Type B pancreatic cell (in vitro differentiated cells): ENCODE results near the gene RAB1B. TPM values are rescaled to one million over a fixed set of nuclear protein-coding genes. Genes with fewer than 3 reads are reported as not detected.

Experiments
- DNase-seq: peaks from one replicate; pipeline ENCODE4 v3.0.0; 2021; ENCODE audit warnings: mixed read lengths; ENCODE audit not compliant: unreplicated experiment; ENCODE audit errors: extremely low spot score
- H3K27ac Mint-ChIP-seq: 2 replicates; pipeline ENCODE4 v1.8.0; 2021; ENCODE audit warnings: mild to moderate bottlenecking, mixed read lengths
- H3K27me3 Mint-ChIP-seq: 2 replicates; pipeline ENCODE4 v1.8.0; 2021; ENCODE audit warnings: mixed read lengths
- H3K36me3 Mint-ChIP-seq: 2 replicates; pipeline ENCODE4 v1.8.0; 2021; ENCODE audit warnings: mixed read lengths
- H3K4me1 Mint-ChIP-seq: one replicate; pipeline ENCODE4 v1.8.0; 2021; ENCODE audit warnings: mixed read lengths; ENCODE audit not compliant: unreplicated experiment
- H3K4me3 Mint-ChIP-seq: 2 replicates; pipeline ENCODE4 v1.8.0; 2021; ENCODE audit warnings: mild to moderate bottlenecking, mixed read lengths
- H3K9me3 Mint-ChIP-seq: 2 replicates; pipeline ENCODE4 v1.8.0; 2021; ENCODE audit warnings: mixed read lengths
- total RNA-seq: library from RNA; stranded (reverse); gene quantifications from 2 replicates; pipeline ENCODE4 v1.2.1, GENCODE V29; 2021; ENCODE audit warnings: low replicate concordance
- TF ChIP-seq, protein P1 (sequence below): fragments of 200-600 bp; sonication (generic); conservative IDR thresholded peaks from 2 replicates; pipeline ENCODE4 v1.5.0; 2021; ENCODE audit warnings: antibody characterized with exemption, mild to moderate bottlenecking

The RAB1B gene
- total RNA-seq, 1 donor from 2014 or later = 96.4 TPM

DNA sequence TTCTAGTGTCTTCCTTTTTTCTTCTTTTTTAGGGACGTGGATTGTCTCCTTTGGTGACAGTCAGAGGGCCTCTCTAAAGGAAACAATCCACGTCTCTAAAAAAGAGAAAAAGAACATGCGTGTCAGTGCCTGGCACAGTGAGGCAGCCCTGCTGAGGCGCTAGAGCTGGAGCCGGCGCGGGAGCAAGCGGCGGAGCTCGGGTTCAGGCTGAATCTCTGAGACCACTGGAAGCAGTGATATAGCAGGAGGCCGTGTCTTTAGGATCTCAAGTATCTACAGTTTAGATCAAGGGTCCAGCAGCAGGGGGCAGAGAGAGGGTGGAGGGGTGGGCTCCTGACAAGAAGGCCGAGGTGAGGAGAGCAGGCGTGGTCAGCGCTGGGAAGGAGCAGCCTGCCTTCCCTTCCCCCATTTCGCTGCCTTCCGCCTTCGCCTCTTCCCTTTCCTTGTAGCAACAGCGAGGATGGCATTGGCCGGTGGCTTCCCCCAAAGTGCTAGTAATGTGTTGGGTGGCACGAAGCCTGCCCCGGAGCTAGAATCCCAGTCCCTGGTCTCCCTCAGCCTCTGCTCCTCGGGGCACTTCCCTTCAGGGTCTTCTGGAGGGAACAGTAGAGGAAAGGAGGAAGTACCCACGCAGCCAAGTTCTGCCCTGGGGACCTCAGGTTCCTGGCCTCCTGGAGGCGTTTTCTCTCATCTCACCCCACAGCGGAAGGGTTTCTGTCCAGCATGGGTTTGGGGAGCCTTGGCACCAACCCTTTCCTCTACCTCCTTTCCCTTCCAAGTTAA, 28.2 kb upstream of the RAB1B start:
- Mint-ChIP-seq H3K36me3 (peaks cover 7% of the 10 kb centered on the region), H3K27me3 (no peaks in the 10 kb centered on the region), H3K4me1 (no peaks in the 10 kb centered on the region), H3K4me3 (no peak overlapping the region), H3K9me3 (no peaks in the 10 kb centered on the region), H3K27ac (no peak overlapping the region)
- DNase-seq = no peak
- TF ChIP-seq, protein P1, sequence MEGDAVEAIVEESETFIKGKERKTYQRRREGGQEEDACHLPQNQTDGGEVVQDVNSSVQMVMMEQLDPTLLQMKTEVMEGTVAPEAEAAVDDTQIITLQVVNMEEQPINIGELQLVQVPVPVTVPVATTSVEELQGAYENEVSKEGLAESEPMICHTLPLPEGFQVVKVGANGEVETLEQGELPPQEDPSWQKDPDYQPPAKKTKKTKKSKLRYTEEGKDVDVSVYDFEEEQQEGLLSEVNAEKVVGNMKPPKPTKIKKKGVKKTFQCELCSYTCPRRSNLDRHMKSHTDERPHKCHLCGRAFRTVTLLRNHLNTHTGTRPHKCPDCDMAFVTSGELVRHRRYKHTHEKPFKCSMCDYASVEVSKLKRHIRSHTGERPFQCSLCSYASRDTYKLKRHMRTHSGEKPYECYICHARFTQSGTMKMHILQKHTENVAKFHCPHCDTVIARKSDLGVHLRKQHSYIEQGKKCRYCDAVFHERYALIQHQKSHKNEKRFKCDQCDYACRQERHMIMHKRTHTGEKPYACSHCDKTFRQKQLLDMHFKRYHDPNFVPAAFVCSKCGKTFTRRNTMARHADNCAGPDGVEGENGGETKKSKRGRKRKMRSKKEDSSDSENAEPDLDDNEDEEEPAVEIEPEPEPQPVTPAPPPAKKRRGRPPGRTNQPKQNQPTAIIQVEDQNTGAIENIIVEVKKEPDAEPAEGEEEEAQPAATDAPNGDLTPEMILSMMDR = no peak

GRCh38 chr11:66240781-66241136, 27.7 kb upstream of the RAB1B start:
- Mint-ChIP-seq H3K27ac (no peak overlapping the region), H3K36me3 (peaks cover 1% of the 10 kb centered on the region), H3K4me1 (no peaks in the 10 kb centered on the region), H3K27me3 (no peaks in the 10 kb centered on the region), H3K4me3 (no peak overlapping the region), H3K9me3 (no peaks in the 10 kb centered on the region)
- TF ChIP-seq, protein P1 = no peak
- no peak for DNase-seq

- TF ChIP-seq, protein P1 = no peak
- no peak overlapping the region for H3K27ac Mint-ChIP-seq
- no peaks in the 10 kb centered on the region for H3K27me3 Mint-ChIP-seq
- H3K4me3 Mint-ChIP-seq = no peak overlapping the region
- no peaks in the 10 kb centered on the region for H3K4me1 Mint-ChIP-seq
- H3K36me3 Mint-ChIP-seq = no peaks in the 10 kb centered on the region
- no peaks in the 10 kb centered on the region for H3K9me3 Mint-ChIP-seq
- DNase-seq = no peak
Measured at GRCh38 chr11:66242095-66242765, 26.2 kb upstream of the RAB1B start.

- Mint-ChIP-seq H3K27ac (peak overlapping the region; percentile 29), H3K4me1 (no peaks in the 10 kb centered on the region), H3K36me3 (no peaks in the 10 kb centered on the region), H3K9me3 (no peaks in the 10 kb centered on the region), H3K27me3 (no peaks in the 10 kb centered on the region), H3K4me3 (no peak overlapping the region)
- DNase-seq = no peak
- TF ChIP-seq, protein P1 = no peak
Measured at GRCh38 chr11:66243782-66244535, 24.5 kb upstream of the RAB1B start.

DNA sequence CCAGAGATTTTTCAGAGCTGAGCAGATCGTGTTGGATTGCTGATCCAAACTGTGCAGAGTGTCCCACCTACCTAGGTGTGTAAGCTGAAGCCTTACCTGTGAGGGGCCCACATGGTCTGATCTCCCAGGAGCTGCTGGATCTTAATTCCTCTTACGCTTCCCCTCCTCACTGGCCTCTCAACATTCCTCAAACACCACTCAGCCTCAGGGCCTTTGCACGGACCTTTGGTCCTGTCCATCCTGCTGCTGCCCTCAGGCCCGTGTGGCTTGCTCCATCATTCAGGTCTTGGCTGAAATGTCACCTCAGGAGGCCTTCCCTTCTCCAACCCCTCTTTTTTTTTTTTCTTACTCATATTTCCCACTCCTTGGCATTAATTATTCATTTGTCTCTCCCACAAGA, 21.1 kb upstream of the RAB1B start:
- Mint-ChIP-seq H3K36me3 (peaks cover 12% of the 10 kb centered on the region), H3K9me3 (no peaks in the 10 kb centered on the region), H3K27me3 (no peaks in the 10 kb centered on the region), H3K27ac (no peak overlapping the region), H3K4me3 (no peak overlapping the region), H3K4me1 (no peaks in the 10 kb centered on the region)
- TF ChIP-seq, protein P1 = no peak
- DNase-seq = no peak
